GM23338 (cell line): Measurements from ENCODE around the gene OR10A7.

Experiments used
- POLR2AphosphoS5 ChIP-seq: IDR thresholded peaks from 2 replicates; pipeline ENCODE4 v1.6.1; 2016; ENCODE audit warnings: antibody characterized with exemption, low read depth
- STAT1 ChIP-seq: IDR thresholded peaks from one replicate; pipeline ENCODE4 v1.6.1; 2016; ENCODE audit warnings: antibody characterized with exemption; ENCODE audit not compliant: unreplicated experiment
- TF ChIP-seq, protein P1 (sequence below), 2 experiments: fragments of 200-600 bp in 1 of 2; sonication (generic) in 1 of 2; conservative IDR thresholded peaks; 2 replicates each; pipeline versions ENCODE4 v1.5.1 to v1.6.1; 2016 to 2017; ENCODE audit warnings: antibody characterized with exemption in 2 of 2, low read depth in 2 of 2, mild to moderate bottlenecking in 2 of 2, moderate library complexity in 1 of 2
- TF ChIP-seq, protein P2 (sequence below): IDR thresholded peaks from one replicate; pipeline ENCODE4 v1.6.1; 2018; ENCODE audit warnings: antibody characterized with exemption; ENCODE audit not compliant: unreplicated experiment

DNA sequence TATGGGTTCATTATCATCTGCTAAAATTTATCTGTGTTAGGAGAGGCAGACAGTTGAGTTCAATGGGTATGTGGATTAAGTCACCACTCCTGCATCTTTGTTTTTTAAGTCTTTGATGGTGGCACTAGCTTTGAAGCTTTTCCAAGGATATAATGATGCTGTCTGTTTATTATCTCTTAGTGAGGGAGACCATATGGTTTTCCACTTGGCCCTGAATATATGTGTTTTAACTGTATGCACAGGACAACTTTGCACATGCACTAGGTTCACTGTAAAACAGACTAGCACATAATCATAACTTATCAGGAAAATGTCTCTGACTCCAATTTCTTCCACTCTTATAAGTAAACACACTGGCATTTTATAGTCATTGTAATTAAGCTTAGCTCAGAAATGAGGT is 32.5 kb downstream of the OR10A7 start:
- TF ChIP-seq, protein P1, sequence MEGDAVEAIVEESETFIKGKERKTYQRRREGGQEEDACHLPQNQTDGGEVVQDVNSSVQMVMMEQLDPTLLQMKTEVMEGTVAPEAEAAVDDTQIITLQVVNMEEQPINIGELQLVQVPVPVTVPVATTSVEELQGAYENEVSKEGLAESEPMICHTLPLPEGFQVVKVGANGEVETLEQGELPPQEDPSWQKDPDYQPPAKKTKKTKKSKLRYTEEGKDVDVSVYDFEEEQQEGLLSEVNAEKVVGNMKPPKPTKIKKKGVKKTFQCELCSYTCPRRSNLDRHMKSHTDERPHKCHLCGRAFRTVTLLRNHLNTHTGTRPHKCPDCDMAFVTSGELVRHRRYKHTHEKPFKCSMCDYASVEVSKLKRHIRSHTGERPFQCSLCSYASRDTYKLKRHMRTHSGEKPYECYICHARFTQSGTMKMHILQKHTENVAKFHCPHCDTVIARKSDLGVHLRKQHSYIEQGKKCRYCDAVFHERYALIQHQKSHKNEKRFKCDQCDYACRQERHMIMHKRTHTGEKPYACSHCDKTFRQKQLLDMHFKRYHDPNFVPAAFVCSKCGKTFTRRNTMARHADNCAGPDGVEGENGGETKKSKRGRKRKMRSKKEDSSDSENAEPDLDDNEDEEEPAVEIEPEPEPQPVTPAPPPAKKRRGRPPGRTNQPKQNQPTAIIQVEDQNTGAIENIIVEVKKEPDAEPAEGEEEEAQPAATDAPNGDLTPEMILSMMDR (conservative IDR thresholded peaks at IDR 0.05; ENCODE audit: low read depth in 2 of 2), result no peak
- TF ChIP-seq POLR2AphosphoS5, result no peak
- TF ChIP-seq, protein P2, sequence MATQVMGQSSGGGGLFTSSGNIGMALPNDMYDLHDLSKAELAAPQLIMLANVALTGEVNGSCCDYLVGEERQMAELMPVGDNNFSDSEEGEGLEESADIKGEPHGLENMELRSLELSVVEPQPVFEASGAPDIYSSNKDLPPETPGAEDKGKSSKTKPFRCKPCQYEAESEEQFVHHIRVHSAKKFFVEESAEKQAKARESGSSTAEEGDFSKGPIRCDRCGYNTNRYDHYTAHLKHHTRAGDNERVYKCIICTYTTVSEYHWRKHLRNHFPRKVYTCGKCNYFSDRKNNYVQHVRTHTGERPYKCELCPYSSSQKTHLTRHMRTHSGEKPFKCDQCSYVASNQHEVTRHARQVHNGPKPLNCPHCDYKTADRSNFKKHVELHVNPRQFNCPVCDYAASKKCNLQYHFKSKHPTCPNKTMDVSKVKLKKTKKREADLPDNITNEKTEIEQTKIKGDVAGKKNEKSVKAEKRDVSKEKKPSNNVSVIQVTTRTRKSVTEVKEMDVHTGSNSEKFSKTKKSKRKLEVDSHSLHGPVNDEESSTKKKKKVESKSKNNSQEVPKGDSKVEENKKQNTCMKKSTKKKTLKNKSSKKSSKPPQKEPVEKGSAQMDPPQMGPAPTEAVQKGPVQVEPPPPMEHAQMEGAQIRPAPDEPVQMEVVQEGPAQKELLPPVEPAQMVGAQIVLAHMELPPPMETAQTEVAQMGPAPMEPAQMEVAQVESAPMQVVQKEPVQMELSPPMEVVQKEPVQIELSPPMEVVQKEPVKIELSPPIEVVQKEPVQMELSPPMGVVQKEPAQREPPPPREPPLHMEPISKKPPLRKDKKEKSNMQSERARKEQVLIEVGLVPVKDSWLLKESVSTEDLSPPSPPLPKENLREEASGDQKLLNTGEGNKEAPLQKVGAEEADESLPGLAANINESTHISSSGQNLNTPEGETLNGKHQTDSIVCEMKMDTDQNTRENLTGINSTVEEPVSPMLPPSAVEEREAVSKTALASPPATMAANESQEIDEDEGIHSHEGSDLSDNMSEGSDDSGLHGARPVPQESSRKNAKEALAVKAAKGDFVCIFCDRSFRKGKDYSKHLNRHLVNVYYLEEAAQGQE, result no peak
- TF ChIP-seq STAT1, result no peak
